HG02840 (cell line): ENCODE measurements around the gene FDXR.
"Not testable (repeated sequence)": the region's sequence is repeated elsewhere in the genome, so short reads cannot be mapped to it uniquely, and the experiment has no call there.

Experiments
- ATAC-seq: cut with Tn5 transposase; IDR thresholded peaks from one replicate; pipeline ENCODE4 v1.9.1; 2021; ENCODE audit warnings: mild to moderate bottlenecking, moderate library complexity, moderate number of reproducible peaks; ENCODE audit not compliant: unreplicated experiment, low FRiP score

The FDXR gene

DNA sequence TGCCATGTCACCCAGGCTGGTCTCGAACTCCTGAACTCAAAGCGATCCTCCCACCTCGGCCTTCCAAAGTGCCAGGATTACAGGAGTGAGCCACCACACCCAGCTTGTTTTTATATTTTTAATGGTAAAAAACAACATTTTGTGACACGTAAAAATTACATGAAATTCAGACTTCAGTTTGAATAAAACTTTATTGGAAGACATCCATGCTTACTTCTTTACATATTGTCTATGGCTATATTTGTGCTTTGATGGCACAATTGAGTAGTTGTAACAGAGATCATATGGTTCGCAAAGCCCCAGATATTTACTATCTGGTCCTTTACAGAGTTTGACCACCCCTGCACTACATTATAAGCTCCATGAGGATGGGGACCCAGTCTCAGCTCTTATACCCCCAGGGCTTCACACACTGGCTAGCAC lies 1.8 kb upstream of the FDXR start:
- ATAC-seq = no peak

DNA sequence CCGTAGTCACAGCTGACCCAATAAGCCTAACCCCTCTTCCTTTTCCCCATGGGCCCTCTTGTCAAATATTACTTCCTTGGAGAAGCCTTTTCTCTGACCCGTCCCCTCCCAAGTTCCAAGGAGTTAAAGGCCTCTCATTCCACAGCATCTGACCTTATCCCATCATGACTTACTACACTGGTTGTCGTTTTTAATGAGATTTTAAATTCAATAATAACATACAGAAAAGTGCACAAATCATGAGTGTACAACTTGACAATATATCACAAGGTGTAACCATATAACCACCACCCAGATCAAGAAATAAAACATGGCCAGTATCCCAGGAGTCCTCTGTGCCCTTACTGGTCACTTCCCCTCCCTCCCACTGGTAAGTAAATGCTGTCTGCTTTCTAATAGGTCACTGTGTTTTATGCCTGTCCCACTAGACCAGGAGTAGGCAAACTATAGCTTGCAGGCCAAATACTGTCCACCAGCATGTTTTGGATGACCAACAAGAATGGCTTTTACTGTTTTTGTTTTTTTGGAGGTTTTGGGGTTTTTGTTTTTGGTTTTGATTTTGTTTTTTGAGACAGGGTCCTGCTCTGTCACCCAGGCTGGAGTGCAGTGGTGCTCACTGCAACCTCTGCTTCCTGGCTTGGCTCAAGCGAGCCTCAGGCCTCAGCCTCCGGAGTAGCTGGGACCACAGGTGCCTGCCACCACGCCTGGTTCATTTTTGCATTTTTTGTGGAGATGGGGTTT lies 1.2 kb upstream of the FDXR start:
- ATAC-seq = no peak

GRCh38 chr17:74873037-74873873 lies 461 bp upstream of the FDXR start:
- peak; percentile 90 for ATAC-seq

DNA sequence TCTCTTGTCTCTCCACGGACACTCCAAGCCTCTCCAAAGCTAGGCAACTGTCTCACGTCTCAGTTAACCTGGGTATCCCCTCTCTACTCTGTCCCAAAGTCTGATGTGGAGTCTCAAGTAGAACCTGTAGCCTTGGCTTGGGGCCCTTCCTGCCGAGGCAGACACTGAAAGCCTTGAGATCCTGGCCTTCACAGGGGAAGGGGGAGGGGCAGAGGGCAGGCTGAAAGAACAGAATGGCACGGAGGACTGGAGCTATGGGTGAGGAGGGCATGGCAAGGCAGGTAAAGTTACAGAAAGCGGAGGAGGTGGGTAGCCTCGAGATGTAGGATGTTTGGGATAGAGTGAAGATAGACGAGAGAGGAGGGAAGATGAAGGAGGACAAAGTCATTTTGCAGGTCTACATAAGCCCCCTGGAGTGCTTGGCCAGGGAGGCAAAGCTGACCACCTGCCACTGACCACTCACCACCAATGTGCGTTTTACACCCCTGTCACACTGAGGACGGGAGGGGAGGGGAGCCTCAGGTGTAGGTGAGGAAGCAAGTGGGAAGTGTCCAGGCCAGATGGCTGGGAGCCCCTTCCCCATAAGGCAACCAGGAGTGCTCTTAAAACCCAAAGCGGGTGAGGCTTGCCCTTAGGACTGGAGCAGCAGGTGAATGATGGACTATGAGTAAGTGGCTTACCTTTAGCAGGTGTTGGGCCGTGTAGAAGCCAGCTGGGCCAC lies 1.3 kb downstream of the FDXR start:
- ATAC-seq = no peak

DNA sequence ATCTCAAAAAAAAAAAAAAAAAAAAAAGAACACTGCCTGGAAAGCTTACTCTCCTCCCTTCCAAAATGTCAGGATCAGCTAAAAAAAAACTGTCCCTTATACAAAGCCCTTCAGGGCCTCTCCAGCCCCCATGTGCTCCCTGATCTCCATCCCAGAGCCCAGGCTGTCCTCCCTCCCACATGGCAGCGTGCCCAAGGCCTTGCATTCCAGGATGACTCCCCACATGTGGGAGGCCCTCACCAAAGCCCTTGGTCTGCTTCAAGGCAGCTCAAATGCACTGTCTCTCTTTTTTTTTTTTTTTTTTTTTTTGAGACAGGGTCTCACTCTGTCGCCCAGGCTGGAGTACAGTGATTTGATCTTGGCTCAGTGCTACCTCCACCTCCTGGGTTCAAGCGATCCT lies 2.3 kb downstream of the FDXR start:
- ATAC-seq = no peak

GRCh38 chr17:74870028-74870427 lies 2.8 kb downstream of the FDXR start:
- ATAC-seq = not testable (repeated sequence)

DNA sequence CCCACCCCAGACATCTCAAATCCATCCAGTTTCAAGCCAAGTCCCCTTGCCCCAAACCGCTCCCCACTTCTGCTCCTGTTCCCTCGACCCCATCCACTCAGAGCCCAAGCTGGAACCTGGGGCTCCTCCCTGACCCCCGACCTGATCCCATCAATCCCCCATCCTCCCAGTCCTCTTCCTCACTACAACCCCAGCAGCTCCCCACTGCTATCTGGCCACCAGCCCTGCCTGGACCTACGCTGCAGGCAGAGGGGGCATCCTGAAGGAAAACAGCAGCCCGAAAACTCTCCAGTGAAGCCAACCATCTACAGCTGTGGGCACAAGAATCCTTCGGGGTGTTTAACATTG lies 3.9 kb downstream of the FDXR start:
- ATAC-seq = no peak

DNA sequence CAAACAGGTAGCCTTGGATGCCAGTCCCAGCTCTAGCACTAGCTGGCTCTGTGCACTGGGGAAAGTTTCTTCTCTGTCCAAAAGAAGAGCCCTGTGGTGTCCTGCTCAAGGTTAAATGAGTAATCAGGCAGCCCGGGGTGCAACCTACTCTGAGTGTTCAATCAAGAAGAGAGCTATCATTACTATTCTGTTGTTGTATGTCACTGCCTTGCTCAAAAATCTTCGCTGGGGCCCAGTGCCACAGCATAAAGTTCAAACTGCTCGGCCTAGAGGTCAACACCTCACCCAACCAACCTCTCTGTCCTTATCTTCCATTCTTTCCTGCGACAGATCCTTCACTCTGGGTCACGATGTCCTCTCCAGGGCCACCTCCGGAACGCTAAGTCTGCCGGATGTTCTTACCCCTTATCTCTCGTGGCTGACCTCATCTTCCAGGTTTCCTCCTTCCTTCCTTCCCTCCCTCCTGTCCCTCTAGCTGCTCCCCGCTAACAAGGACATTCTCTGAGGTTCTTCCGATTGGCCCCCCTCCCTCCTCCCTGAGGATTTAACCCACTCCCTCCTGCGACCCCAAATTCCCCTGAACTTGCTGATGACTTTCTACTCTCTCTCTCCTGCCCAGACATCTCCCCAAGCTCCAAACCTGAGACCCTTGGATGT lies 4.4 kb downstream of the FDXR start:
- ATAC-seq = no peak

DNA sequence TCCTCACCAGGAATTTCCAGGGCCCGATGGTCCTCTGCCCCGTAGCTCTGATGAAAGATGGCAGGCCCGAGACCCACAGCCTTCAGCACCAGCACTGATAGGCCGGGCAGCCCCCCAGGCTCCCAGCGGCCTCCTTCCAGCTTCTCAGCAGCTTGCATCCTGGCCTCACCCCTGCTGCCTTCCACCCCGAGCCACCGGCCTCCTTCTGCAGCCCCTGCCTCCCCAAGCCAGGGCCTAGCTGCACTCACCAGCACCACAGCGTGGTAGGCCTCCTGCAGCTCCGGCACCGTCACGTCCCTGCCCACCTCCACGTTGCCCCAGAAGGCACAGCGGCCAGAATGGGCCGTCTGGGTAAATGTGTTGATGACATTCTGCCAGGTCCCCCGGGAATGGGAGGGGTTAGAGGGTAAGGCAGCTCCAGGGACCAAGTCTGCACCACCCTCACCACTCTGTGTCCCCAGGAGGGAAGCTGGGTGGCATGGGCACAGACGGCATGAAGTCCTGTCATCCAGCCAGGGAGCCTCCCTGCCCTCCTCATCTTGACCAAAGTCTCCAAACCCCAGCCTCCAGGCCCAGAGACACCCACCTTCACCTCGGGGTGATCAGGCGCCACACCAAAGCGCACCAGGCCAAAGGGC lies 6.5 kb downstream of the FDXR start:
- ATAC-seq = no peak

- ATAC-seq = no peak
Observed at GRCh38 chr17:74865504-74866197, 7.1 kb downstream of the FDXR start.

DNA sequence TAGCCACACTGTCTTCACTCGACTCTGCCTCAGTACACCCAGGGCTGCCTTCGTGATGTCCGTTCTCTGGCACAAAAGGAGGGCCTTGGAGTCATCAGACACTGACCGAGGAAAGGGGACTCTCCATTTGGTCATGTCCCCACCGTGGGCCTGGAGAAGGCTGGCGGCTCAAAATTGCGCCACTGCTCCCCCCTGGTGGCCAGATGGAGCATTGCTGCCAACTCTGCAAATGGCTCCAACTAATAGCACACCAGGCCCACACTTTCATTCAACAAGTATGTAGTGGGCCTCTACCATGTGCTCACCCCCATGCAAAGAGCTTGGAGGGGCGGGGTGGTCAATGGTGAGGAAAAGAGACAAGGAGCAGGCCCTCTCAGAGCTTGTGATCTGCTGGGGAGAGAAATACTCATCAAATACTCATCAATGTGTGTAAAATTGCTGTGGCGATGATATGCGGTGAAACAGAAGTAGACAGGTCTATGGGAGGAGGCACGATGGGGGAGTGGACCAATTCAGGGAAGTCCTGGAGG lies 7.9 kb downstream of the FDXR start:
- no peak for ATAC-seq

GRCh38 chr17:74864297-74864865 lies 8.4 kb downstream of the FDXR start:
- ATAC-seq = no peak

DNA sequence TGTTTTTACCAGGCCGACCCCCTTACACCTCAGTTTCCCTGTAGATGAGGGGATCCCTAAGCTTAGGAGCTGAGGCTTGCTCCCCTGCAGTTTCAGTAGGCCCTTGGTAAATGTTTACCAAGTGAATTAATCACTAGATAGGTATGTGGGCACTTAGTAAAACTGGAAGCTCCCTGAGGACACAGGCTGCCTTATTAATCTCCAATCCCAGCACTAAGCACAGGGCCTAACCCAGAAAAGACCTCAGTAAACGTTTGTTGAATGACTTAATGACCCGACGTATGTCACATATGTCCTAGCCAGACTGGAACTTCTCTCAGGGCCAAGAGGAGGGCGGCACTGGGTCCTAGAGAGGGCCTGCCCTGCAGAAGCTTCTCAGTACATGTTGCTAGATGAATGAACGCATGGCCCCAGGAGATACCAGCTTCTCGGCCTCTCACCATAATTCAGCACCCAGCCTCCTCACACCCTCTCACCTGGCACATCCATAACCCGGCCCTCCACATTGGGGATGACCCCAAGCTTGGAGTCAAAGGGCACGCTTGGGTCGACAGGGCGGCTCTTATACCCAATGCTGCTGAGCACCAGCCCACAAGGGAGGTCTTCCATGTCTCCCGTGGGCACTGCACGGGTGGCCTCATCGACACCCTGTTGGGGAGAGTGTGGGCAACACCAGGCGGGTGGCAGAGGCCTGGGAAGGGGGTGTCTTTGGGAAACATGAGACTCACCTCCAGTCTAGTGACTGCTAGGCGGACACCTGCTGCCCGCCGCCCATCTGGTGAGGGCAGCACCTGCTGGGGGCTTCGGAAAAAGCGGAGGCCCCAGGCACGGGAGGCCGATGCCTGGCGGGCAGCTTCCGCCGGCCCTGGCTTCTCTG lies 9.1 kb downstream of the FDXR start:
- no peak for ATAC-seq

DNA sequence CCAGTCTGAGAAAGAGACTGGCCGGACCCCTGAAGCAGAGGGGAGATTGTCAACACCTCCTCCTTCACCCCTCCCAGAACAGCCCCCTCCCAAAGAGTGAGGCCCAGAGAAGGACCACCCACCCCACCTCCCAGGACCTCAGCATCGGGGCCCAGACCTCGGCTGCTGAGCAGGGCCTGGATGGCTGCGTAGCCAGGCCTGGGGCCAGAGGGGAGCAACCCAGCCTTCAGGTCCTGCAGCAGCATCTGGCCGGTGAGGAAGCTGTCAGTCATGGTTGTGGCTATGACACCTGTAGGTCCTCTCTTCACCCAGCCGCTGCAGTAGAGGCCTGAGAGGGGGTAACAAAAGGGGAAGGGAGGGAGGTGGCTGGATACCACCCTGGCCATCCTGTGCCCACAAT lies 9.9 kb downstream of the FDXR start:
- no peak for ATAC-seq

DNA sequence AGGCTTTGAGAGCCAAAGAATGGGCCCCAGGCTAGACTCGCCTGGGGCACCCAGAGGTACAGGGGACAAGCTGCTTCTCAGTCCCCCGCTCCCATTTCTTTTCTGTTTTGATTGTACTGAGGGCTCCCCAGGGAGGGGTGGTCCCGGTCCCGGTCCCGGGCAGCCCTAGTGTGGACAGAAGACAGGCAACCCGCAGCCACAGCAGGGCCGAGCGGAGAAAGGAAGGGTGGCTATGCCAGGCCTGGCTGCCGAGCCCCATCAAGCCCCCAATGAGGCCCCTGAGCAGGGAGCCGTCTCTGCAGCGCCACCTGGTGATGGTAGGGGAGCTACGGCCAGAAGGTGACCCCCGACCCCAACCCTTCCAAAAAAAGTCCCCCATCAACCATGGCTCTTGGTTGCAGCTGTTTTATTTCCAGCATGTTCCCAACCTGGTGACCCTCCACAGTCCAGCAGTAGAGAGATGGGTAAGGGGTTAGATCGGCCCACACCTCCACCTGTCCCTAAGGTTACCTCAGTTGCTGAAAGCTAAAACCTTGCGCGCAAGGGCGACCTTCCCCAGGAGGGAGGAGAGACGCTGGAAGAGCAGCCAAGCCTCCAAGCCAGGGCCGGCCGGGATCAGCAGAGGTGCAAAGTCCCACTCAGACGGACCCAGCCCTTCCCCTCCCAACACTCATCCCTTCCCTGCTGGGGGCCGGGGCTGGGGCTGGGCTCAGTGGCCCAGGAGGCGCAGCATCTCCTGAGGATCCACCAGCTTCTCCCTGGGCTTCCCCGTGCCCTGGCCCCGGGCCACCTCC lies 10.5 kb downstream of the FDXR start:
- ATAC-seq = no peak

DNA sequence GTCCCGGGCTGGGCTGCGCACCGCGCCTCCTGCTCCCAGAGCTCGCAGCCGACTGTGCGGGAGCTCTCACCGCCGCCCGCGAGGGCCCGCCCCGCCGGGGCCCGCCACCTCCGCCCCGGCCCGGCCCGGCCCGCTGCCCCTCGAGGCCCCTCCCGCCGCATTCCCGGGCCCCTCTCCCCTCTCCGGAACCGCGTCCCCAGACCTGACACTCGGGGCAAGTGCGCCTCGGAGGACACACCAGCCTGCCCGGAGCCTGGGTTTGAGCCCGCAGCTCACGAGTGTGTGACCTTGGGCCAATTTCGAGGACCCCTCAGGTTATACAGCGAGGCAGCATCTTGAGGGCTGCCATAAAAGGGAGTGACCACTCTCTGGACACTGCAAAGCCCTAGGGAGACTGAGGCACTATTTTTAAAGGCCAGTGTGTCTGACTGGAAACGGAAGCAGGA lies 11.1 kb downstream of the FDXR start:
- no peak for ATAC-seq

- no peak for ATAC-seq
Observed at GRCh38 chr17:74860872-74861661, 11.7 kb downstream of the FDXR start.
